Fibroblast of skin of right biceps (primary cell): ENCODE measurements around the gene PTGFRN.
"Not testable (repeated sequence)": the region's sequence is repeated elsewhere in the genome, so short reads cannot be mapped to it uniquely, and the experiment has no call there.

ENCODE experiments used
- DNase-seq: peaks from one replicate; pipeline ENCODE4 v3.0.0-alpha.2; 2013

The PTGFRN gene

DNA sequence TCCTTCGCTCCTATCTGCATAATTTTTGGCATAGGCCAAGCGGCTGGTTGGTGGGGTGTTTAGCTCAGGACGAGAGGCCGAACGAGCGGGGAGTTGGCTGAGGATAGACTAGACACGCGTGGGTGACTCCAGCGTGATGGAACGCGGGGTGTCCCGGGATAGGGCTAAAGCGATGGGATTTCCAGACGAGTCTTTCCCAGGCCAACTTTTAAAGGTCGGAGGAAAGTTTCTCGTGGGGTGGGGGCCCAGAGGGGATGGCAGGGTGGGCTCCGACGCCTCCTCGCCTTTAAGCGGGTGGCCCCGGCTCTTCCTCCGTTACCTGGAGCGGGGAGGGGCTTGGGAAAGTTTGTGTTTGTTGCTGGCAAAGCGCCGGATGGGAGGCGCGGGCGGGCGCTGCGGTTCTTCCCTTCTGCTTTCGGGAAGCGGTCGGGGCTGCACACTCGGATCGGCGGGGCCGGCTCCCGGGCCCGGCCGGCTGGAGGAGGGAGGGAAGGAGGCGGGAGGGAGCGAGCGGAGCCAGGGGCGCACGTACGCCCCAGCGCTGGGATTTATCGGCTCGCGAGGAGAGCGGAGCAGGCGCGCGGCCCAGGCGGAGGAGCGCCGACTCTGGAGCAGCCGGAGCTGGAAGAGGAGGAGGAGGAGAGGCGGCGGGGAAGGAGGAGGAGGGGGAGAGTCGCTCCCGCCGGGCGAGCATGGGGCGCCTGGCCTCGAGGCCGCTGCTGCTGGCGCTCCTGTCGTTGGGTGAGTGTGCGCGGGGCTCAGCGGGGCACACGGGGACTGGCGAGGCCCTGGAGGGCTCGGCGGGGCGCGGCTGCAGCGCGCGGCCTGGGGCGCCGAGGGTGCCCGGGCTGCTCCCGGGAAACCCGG lies at the start of gene PTGFRN:
Gene PTGFRN (plus strand): TSS at position 405 of the 867 bp plus-strand sequence. CDS start 288 bp downstream, at position 693.
- DNase-seq: peak; percentile 72

DNA sequence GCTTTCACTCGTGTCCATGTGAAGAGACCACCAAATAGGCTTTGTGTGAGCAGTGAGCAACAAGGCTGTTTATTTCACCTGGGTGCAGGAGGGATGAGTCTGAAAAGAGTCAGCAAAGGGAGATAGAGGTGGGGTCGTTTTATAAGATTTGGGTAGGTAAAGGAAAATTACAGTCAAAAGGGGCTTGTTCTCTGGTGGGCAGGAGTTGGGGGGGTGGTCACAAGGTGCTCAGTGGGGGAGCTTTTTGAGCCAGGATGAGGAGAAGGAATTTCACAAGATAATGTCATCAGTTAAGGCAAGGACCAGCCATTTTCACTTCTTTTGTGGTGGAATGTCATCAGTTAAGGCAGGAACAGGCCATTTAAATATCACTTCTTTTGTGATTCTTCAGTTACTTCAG lies 49.5 kb upstream of the PTGFRN start:
- DNase-seq: not testable (repeated sequence)

DNA sequence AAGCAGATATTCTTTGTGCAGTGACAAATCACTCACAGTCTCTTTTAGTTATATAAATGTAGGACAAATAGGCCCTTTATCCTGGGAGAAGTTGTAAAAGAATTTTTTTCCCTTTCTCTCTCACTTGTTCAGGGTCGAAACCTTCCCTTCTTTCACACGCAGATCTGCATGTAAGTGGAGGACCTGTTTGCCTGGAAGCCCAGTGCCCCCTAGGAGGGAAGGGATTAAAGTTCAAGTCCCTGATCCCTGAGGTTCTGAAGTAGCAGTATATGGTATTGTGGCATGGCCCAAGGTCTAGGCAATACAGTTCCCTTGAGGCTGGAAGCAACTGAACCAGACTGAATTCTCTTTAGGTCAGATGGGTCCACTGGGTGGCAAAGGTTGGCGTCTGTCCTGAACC lies 48.6 kb upstream of the PTGFRN start:
- DNase-seq: no peak

- DNase-seq: not testable (repeated sequence)
These were observed 46.7 kb upstream of the PTGFRN start for GRCh38 chr1:116863031-116863430.

- DNase-seq: not testable (repeated sequence)
These were observed 43.2 kb upstream of the PTGFRN start for GRCh38 chr1:116866478-116866877.

GRCh38 chr1:116868385-116868784 lies 41.3 kb upstream of the PTGFRN start:
- DNase-seq: peak; percentile 61

DNA sequence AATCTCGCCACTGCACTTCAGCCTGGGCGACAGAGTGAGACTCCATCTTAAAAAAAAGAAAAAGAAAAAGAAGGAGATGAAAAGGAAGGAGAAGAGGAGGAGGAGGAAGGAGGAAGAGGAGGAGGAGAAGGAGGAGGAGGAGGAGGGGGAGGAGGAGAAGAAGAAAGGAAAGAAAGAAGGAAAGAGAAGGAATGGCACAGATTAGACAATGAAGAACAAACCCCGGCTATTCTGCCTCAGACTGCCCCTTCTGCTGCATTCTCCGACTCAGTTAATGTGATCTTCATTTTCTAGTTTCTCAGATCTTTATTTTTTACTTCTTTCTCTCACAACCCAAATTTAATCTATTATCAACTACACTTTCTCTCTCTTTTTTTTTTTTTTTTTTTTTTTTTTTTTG lies 40.1 kb upstream of the PTGFRN start:
- no peak for DNase-seq

GRCh38 chr1:116870300-116870699 lies 39.4 kb upstream of the PTGFRN start:
- no peak for DNase-seq

- no peak for DNase-seq
These were observed 38.0 kb upstream of the PTGFRN start for GRCh38 chr1:116871779-116872146.

GRCh38 chr1:116873680-116874271 lies 35.9 kb upstream of the PTGFRN start:
- no peak for DNase-seq

GRCh38 chr1:116874733-116875249 lies 34.9 kb upstream of the PTGFRN start:
- no peak for DNase-seq

- no peak for DNase-seq
These were observed 34.3 kb upstream of the PTGFRN start for GRCh38 chr1:116875391-116875790.

- not testable (repeated sequence) for DNase-seq
These were observed 33.8 kb upstream of the PTGFRN start for GRCh38 chr1:116875946-116876345.

- DNase-seq: no peak
These were observed 32.4 kb upstream of the PTGFRN start for GRCh38 chr1:116877141-116877818.

GRCh38 chr1:116878804-116879477 lies 30.8 kb upstream of the PTGFRN start:
- DNase-seq: peak; percentile 41

- no peak for DNase-seq
These were observed 30.1 kb upstream of the PTGFRN start for GRCh38 chr1:116879478-116880133.

DNA sequence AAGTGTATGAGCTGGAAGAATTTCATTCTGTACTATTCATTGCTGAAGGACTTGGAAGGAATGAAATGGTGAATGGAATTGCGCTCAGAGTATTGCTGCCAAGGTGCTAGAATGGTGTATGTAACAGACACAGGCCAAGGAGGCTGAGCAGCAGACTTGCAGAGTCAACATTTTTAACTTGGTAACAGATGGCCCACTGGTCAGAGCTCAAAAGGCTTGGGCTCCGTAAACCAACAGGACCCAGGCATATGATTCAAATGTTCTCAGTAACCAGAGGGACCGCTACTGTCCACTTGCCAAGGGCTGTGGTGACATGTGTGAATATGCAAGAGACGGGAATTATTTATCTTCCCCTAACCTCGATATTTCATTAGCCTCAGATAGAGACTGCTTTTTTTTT lies 28.8 kb upstream of the PTGFRN start:
- DNase-seq: no peak

- peak; percentile 80 for DNase-seq
These were observed 27.7 kb upstream of the PTGFRN start for GRCh38 chr1:116881879-116882520.

DNA sequence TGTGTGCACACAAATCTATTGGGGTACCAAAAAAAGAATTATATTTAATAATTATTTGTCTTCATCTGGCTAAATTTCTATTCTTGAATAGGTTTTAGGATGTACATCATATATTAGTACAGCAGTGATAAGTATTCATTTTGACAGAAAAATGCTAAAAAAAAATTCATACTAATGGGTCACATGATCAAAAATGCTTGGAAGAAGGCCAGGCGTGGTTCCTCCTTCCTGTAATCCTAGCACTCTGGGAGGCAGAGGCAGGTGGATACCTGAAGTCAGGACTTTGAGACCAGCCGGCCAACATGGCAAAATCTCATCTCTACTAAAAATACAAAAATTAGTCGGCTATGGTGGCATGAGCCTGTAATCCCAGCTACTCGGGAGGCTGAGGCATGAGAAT lies 26.9 kb upstream of the PTGFRN start:
- DNase-seq: no peak

DNA sequence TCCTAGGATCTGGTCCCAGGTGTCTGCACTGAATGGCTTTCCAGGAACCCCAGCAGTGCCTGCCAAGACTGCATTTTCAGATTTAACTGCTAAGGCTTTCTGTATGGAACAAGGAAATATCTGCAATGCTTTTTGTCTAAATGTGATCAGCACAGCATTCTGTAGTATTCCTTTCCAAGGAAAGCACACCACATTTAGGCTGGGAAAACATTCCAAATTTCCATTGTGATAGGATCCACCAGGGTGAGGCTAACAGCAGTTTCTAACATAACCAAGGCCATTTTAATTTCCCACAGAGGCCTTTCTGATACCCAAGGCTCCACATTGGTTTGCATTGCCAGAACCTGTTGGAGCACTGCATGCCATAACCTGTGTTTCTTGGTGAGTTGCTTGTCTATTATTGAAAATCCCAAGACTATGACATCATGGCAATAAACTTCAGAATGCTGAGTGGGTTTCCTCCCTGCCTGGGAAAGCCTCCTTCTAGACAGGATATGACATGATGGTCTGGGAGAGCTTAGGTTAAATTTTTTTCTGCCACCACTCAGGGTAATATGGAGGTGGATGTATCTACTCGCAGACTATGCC lies 23.3 kb upstream of the PTGFRN start:
- peak; percentile 71 for DNase-seq

GRCh38 chr1:116887212-116887611 lies 22.5 kb upstream of the PTGFRN start:
- no peak for DNase-seq

GRCh38 chr1:116889380-116889779 lies 20.3 kb upstream of the PTGFRN start:
- no peak for DNase-seq
